BE2C (cell line): ENCODE results near the gene VAMP3.

Experiments
- DNase-seq: peaks from one replicate; pipeline ENCODE4 v3.0.0-alpha.2; 2020
- H3K27me3 ChIP-seq: fragments of 250-450 bp; sonication (Bioruptor Pico); 2 replicates; pipeline ENCODE4 v1.5.1; 2020; ENCODE audit warnings: mild to moderate bottlenecking
- H3K36me3 ChIP-seq: fragments of 250-450 bp; sonication (Bioruptor Pico); 2 replicates; pipeline ENCODE4 v1.5.1; 2020; ENCODE audit warnings: mild to moderate bottlenecking
- H3K4me1 ChIP-seq: fragments of 250-450 bp; sonication (Bioruptor Pico); 2 replicates; pipeline ENCODE4 v1.5.1; 2020
- H3K4me3 ChIP-seq: 2 replicates; pipeline ENCODE4 v1.5.1; 2011; ENCODE audit warnings: low read depth, low read length
- H3K9me3 ChIP-seq: fragments of 250-450 bp; sonication (Bioruptor Pico); 2 replicates; pipeline ENCODE4 v1.5.1; 2020
- TF ChIP-seq, protein P1 (sequence below): IDR thresholded peaks from 2 replicates; pipeline ENCODE4 v1.5.1; 2012; ENCODE audit warnings: mild to moderate bottlenecking, low read depth, low read length

Gene VAMP3

DNA sequence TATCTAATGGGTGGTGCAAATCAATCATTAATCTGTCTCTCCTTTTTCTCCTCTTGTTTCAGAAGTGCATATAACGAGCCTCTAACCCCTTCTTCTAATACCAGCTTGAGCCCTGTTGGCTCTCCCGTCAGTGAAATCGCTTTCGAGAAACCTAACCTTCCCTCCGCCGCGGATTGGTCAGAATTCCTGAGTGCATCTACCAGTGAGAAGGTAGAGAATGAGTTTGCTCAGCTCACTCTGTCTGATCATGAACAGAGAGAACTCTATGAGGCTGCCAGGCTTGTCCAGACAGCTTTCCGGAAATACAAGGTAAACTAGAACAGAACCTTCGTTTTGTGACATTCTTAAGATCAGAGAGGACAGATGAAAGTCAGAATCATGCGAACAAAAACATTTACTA is 25.3 kb upstream of the VAMP3 start:
- TF ChIP-seq, protein P1, sequence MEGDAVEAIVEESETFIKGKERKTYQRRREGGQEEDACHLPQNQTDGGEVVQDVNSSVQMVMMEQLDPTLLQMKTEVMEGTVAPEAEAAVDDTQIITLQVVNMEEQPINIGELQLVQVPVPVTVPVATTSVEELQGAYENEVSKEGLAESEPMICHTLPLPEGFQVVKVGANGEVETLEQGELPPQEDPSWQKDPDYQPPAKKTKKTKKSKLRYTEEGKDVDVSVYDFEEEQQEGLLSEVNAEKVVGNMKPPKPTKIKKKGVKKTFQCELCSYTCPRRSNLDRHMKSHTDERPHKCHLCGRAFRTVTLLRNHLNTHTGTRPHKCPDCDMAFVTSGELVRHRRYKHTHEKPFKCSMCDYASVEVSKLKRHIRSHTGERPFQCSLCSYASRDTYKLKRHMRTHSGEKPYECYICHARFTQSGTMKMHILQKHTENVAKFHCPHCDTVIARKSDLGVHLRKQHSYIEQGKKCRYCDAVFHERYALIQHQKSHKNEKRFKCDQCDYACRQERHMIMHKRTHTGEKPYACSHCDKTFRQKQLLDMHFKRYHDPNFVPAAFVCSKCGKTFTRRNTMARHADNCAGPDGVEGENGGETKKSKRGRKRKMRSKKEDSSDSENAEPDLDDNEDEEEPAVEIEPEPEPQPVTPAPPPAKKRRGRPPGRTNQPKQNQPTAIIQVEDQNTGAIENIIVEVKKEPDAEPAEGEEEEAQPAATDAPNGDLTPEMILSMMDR, result no peak
- DNase-seq, result no peak
- no peaks in the 10 kb centered on the region for H3K9me3 ChIP-seq
- H3K4me1 ChIP-seq, result no peaks in the 10 kb centered on the region
- H3K4me3 ChIP-seq, result no peak overlapping the region
- no peaks in the 10 kb centered on the region for H3K27me3 ChIP-seq
- H3K36me3 ChIP-seq, result no peaks in the 10 kb centered on the region

DNA sequence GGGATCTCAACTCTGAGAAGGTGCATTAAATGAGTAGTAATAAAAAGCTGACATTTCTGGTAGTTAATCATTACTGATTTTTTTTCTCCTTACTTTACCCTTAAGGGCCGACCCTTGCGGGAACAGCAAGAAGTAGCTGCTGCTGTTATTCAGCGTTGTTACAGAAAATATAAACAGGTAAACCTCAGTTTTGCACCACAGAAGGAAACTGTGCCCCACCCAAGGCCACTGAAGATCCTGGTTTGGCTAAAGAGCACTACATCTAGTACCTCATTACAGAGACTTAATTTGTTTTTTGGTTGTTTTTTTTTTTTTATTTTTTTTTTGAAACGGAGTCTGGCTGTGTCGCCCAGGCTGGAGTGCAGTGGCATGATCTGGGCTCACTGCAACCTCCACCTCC is 23.5 kb upstream of the VAMP3 start:
- Histone ChIP-seq H3K4me3 (no peak overlapping the region), H3K4me1 (no peaks in the 10 kb centered on the region), H3K9me3 (no peaks in the 10 kb centered on the region), H3K36me3 (no peaks in the 10 kb centered on the region), H3K27me3 (no peaks in the 10 kb centered on the region)
- TF ChIP-seq, protein P1, result no peak
- DNase-seq, result no peak

DNA sequence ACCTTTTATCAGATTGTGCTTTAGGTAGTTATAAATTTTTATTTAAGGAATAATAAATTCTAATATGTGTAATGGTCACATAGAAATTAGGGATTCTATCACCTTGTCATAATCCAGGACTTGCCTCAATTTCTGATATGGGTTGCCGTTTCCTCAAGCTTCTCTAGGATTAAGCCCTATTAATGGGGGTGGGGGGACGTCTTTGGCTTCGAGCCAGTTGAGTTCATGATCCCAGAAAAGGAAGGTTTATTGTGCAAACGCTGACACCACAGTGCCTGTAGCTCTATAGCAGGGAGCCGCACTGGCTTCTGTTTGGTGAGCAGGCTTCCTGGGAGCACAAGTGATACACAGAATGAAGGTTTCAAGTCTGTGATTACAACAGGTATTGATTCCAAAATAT is 22.0 kb upstream of the VAMP3 start:
- DNase-seq, result no peak
- Histone ChIP-seq H3K27me3 (no peaks in the 10 kb centered on the region), H3K4me1 (no peaks in the 10 kb centered on the region), H3K36me3 (no peaks in the 10 kb centered on the region), H3K4me3 (no peak overlapping the region), H3K9me3 (no peaks in the 10 kb centered on the region)
- TF ChIP-seq, protein P1, result no peak

DNA sequence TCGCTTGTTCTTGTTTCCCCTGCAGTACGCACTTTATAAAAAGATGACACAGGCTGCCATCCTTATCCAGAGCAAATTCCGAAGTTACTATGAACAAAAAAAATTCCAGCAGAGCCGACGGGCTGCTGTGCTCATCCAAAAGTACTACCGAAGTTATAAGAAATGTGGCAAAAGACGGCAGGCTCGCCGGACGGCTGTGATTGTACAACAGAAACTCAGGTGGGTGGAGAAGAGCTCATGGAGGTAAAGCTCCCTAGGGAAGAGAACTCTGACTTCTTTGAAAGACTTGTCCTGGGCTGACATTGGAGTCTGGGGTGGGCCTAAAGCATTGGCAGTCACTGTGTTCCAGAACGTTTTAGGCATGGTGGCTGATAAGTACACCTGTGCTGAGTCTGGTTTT is 19.9 kb upstream of the VAMP3 start:
- H3K9me3 ChIP-seq, result no peaks in the 10 kb centered on the region
- no peak overlapping the region for H3K4me3 ChIP-seq
- H3K4me1 ChIP-seq, result no peaks in the 10 kb centered on the region
- no peaks in the 10 kb centered on the region for H3K27me3 ChIP-seq
- DNase-seq, result no peak
- TF ChIP-seq, protein P1, result no peak
- no peaks in the 10 kb centered on the region for H3K36me3 ChIP-seq

DNA sequence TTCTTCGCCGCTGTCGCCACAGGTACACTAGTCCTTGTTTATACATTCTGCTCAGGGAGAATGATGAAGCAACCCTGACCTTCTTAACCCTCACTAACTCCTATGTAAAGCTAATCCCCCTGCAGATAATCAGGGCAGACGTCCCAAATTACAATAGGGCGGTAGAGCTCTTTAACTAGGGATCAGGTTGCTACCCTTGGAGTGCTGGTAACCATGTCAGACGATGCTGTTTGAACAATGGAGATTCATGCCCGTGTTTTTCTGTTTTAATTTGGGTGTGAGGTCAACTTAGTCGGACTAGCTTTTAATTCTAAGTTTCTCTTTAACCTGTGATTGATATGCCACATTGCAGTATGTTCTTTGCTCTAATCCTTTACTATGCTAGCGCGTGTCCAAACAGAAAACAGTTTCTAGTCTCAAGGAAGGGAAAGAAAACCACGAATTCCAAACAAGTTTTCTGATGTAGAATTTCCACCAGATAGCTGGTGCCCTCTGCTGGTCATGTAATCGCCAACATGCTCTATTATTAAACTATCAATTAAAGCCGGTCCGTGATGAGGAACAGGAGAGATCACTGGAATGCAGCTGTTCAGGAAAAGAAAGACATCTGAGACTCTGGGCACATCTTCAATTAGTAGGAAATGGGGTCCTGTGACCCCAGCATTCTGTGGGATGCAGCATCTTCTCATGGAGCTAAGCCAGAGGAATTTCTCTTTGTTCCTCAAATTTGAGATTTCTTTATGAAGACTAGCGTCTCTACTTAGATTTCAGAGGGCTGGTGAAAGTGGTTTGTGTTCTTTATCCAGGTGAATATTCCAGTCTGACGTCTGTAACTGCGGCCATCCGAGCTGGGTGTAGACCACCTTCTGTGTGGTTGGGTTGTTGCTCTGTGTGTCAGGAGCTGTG is 18.3 kb upstream of the VAMP3 start:
- H3K4me1 ChIP-seq, result no peaks in the 10 kb centered on the region
- DNase-seq, result peak; percentile 55
- no peak overlapping the region for H3K4me3 ChIP-seq
- H3K27me3 ChIP-seq, result no peaks in the 10 kb centered on the region
- H3K36me3 ChIP-seq, result no peaks in the 10 kb centered on the region
- TF ChIP-seq, protein P1, result peak; percentile 72
- H3K9me3 ChIP-seq, result no peaks in the 10 kb centered on the region

DNA sequence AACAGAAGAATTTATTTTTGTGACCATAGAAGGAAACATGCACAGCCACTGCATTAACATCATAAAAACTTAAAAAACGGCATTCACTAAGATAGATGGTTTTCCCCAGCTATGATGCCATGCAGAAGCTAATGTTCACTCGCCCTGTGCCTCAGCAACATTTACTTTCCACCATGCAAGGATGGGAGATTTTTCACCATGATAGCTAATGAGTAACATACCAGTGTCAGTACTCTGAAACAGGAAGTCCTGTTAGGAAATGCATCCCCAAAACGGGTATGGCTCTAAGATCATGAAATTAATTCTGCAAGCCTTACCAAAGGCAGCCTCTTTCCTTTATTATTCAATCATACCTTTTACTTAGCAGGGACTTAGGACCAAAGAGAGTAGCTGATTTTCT is 17.5 kb upstream of the VAMP3 start:
- TF ChIP-seq, protein P1, result no peak
- DNase-seq, result no peak

More for the DNA sequence above, 17.5 kb upstream of the VAMP3 start:
- H3K4me3 ChIP-seq, result no peak overlapping the region
- H3K27me3 ChIP-seq, result no peaks in the 10 kb centered on the region
- H3K36me3 ChIP-seq, result no peaks in the 10 kb centered on the region
- H3K9me3 ChIP-seq, result no peaks in the 10 kb centered on the region
- H3K4me1 ChIP-seq, result no peaks in the 10 kb centered on the region
